ENCODE results near the gene CLCN1. TPM values are rescaled to one million over a fixed set of nuclear protein-coding genes. Genes with fewer than 3 reads are reported as not detected.
A peak's percentile ranks its signal among the peaks of the same experiment; 100 is the strongest.

The CLCN1 gene
- total RNA-seq, 1 experiment from 2014 or later = 0.13 TPM

DNA sequence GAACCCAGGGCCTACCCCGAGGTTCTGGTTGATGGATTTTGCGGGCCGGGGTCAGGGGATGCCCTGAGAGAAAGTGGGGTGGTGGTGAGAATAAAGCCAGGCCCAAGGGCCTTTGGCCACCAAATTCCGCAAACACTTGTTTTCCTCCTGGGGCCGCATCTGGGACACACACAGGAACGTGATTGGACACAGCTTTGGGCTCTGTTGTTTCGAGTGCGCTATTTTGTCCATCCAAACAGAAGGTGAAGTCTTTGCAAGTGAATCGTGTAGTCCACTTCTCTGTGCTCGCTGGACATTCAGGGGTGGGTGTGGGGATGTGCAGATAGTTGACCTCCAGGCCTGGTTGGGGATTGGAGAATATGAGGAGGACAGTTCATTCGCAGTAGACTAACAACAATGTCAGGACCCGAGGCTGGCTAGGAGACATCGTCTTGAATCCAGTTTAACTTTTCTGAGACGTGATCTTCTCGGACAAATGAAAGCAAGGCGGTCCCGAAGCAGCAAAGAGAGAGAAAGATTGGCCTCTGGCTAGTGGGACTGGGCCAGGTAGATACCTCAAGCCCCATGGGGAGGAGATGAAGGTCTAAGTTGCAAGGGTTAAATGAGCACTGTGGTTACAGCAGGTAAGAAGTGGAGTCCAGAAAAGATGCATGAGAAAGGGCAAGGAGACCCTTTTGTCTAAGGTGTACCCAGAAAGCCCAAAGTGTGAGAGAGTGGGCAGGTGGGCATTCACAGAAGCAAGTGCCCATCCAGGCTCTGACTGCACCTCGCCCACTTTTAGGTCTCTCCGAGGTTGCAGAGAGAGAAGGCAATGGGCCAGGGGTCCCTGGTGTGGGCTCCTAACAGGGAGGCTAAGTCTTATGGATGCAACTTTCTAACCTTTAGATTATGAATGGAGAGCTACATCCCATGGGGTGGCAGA lies 47.4 kb downstream of the CLCN1 start:
- H2BK12ac ChIP-seq (ENCODE audit: insufficient read length, low read depth, low read length) = no peak overlapping the region
- H3K79me1 ChIP-seq (ENCODE audit: insufficient read depth, low read depth, low read length, poor library complexity, severe bottlenecking) = no peaks in the 10 kb centered on the region
- H3K23ac ChIP-seq (ENCODE audit: insufficient read length, low read depth, low read length) = no peak overlapping the region
- no peak overlapping the region for H2AFZ ChIP-seq (ENCODE audit: low read length)
- H4K5ac ChIP-seq (ENCODE audit: insufficient read length, low read depth, low read length) = no peak overlapping the region
- H2AK5ac ChIP-seq (ENCODE audit: insufficient read length, low read length) = no peak overlapping the region
- no peak overlapping the region for H2BK20ac ChIP-seq (ENCODE audit: low read depth, low read length, poor library complexity, severe bottlenecking)
- H3K27me3 Mint-ChIP-seq (ENCODE audit: low read depth) = peaks cover 45% of the 10 kb centered on the region
- no peaks in the 10 kb centered on the region for H3K79me2 ChIP-seq (ENCODE audit: insufficient read depth, low read length)
- no peak overlapping the region for H4K8ac ChIP-seq (replicated peaks; ENCODE audit: insufficient read length, low read depth, low read length)
- peak overlapping the region; percentile 57 for H3K4me2 ChIP-seq (ENCODE audit: insufficient read depth, insufficient read length, low read length)
- no peaks in the 10 kb centered on the region for H3K9me3 Mint-ChIP-seq
- H3K27ac Mint-ChIP-seq = no peak overlapping the region
- no peak overlapping the region for H3K4ac ChIP-seq (ENCODE audit: low read depth, low read length)
- H2BK15ac ChIP-seq (ENCODE audit: low read depth, low read length) = no peak overlapping the region
- 0 out of 2 replicates have a peak, but pooled peaks cover 2% of the 10 kb centered on the region for H3K4me1 ChIP-seq (ENCODE audit: insufficient read depth, low read length)
- peak; percentile 33 for DNase-seq
- TF ChIP-seq, protein P1, sequence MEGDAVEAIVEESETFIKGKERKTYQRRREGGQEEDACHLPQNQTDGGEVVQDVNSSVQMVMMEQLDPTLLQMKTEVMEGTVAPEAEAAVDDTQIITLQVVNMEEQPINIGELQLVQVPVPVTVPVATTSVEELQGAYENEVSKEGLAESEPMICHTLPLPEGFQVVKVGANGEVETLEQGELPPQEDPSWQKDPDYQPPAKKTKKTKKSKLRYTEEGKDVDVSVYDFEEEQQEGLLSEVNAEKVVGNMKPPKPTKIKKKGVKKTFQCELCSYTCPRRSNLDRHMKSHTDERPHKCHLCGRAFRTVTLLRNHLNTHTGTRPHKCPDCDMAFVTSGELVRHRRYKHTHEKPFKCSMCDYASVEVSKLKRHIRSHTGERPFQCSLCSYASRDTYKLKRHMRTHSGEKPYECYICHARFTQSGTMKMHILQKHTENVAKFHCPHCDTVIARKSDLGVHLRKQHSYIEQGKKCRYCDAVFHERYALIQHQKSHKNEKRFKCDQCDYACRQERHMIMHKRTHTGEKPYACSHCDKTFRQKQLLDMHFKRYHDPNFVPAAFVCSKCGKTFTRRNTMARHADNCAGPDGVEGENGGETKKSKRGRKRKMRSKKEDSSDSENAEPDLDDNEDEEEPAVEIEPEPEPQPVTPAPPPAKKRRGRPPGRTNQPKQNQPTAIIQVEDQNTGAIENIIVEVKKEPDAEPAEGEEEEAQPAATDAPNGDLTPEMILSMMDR (conservative IDR thresholded peaks at IDR 0.05) = no peak
- H3K23me2 ChIP-seq (ENCODE audit: insufficient read length, low read depth, low read length, poor library complexity, severe bottlenecking) = peaks cover 7% of the 10 kb centered on the region
- H4K91ac ChIP-seq (ENCODE audit: insufficient read length, low read depth, low read length) = no peak overlapping the region
- H3K36me3 Mint-ChIP-seq (ENCODE audit: insufficient read depth in 1 of 3, low read depth in 3 of 3) = peaks cover 12 to 22% (median 19%) of the 10 kb centered on the region in 3 experiments
- no peaks in the 10 kb centered on the region for H4K20me1 ChIP-seq (ENCODE audit: control insufficient read depth, insufficient read depth, insufficient read length)
- H3K27ac ChIP-seq (ENCODE audit: insufficient read length, low read depth, low read length) = no peak overlapping the region
- H3K56ac ChIP-seq (ENCODE audit: insufficient read length, low read depth, low read length) = no peak overlapping the region
- WGBS (ENCODE audit: extremely low coverage, insufficient read length, low lambda C conversion rate) = no CpG with 5 or more reads among the region's 19 CpGs
- H3K14ac ChIP-seq (ENCODE audit: insufficient read depth, low read length) = no peak overlapping the region
- H3K9ac ChIP-seq (ENCODE audit: extremely low read depth, insufficient read length, low read length) = peak overlapping the region; percentile 0
- H2BK120ac ChIP-seq (ENCODE audit: low read depth, low read length, poor library complexity, severe bottlenecking) = no peak overlapping the region
- H2BK5ac ChIP-seq (ENCODE audit: insufficient read length, low read length) = no peak overlapping the region
- H3K27me3 ChIP-seq (ENCODE audit: insufficient read depth, low read length) = peaks cover 6% of the 10 kb centered on the region; the same call in 1 of the 2 replicates
- peak overlapping the region; percentile 76 to 79 for H3K4me3 Mint-ChIP-seq
- no peak overlapping the region for H3K18ac ChIP-seq (ENCODE audit: insufficient read length, low read depth, low read length)
- H3T11ph ChIP-seq (ENCODE audit: low read length) = no peak overlapping the region
- H3K4me1 Mint-ChIP-seq = peaks cover 18 to 19% of the 10 kb centered on the region in 2 experiments
- no peaks in the 10 kb centered on the region for H3K9me3 ChIP-seq (ENCODE audit: control insufficient read depth, low read depth, low read length)
